ENCODE data around the gene LRRC14B.
"Not testable (repeated sequence)": the region's sequence is repeated elsewhere in the genome, so short reads cannot be mapped to it uniquely, and the experiment has no call there.

Gene LRRC14B

GRCh38 chr5:160921-161802 lies 30.1 kb upstream of the LRRC14B start:
- DNase-seq (ENCODE audit: low read depth) = no peak

- DNase-seq (ENCODE audit: low read depth) = no peak
Observed at GRCh38 chr5:161803-162110, 29.5 kb upstream of the LRRC14B start.

GRCh38 chr5:162190-162564 lies 29.1 kb upstream of the LRRC14B start:
- no peak for DNase-seq (ENCODE audit: low read depth)

- DNase-seq (ENCODE audit: low read depth) = no peak
Observed at GRCh38 chr5:162565-163337, 28.5 kb upstream of the LRRC14B start.

- no peak for DNase-seq (ENCODE audit: low read depth)
Observed at GRCh38 chr5:163338-163620, 28.0 kb upstream of the LRRC14B start.

- DNase-seq (ENCODE audit: low read depth) = no peak
Observed at GRCh38 chr5:163841-164240, 27.5 kb upstream of the LRRC14B start.

GRCh38 chr5:164244-164643 lies 27.1 kb upstream of the LRRC14B start:
- no peak for DNase-seq (ENCODE audit: low read depth)

- DNase-seq (ENCODE audit: low read depth) = not testable (repeated sequence)
Observed at GRCh38 chr5:164783-165182, 26.5 kb upstream of the LRRC14B start.

GRCh38 chr5:166441-167372 lies 24.6 kb upstream of the LRRC14B start:
- DNase-seq (ENCODE audit: low read depth) = no peak

GRCh38 chr5:167511-167910 lies 23.8 kb upstream of the LRRC14B start:
- DNase-seq (ENCODE audit: low read depth) = no peak

- no peak for DNase-seq (ENCODE audit: low read depth)
Observed at GRCh38 chr5:167982-168660, 23.2 kb upstream of the LRRC14B start.

GRCh38 chr5:169071-169727 lies 22.1 kb upstream of the LRRC14B start:
- DNase-seq (ENCODE audit: low read depth) = no peak

- no peak for DNase-seq (ENCODE audit: low read depth)
Observed at GRCh38 chr5:169728-170094, 21.6 kb upstream of the LRRC14B start.

GRCh38 chr5:170971-171800 lies 20.1 kb upstream of the LRRC14B start:
- no peak for DNase-seq (ENCODE audit: low read depth)

GRCh38 chr5:171801-172331 lies 19.4 kb upstream of the LRRC14B start:
- DNase-seq (ENCODE audit: low read depth) = no peak

GRCh38 chr5:172421-172820 lies 18.9 kb upstream of the LRRC14B start:
- DNase-seq (ENCODE audit: low read depth) = no peak

GRCh38 chr5:172841-173251 lies 18.4 kb upstream of the LRRC14B start:
- no peak for DNase-seq (ENCODE audit: low read depth)

- DNase-seq (ENCODE audit: low read depth) = no peak
Observed at GRCh38 chr5:173392-174290, 17.7 kb upstream of the LRRC14B start.

- no peak for DNase-seq (ENCODE audit: low read depth)
Observed at GRCh38 chr5:174291-174600, 17.0 kb upstream of the LRRC14B start.
